ENCODE measurements around the gene KCNK18.

DNA sequence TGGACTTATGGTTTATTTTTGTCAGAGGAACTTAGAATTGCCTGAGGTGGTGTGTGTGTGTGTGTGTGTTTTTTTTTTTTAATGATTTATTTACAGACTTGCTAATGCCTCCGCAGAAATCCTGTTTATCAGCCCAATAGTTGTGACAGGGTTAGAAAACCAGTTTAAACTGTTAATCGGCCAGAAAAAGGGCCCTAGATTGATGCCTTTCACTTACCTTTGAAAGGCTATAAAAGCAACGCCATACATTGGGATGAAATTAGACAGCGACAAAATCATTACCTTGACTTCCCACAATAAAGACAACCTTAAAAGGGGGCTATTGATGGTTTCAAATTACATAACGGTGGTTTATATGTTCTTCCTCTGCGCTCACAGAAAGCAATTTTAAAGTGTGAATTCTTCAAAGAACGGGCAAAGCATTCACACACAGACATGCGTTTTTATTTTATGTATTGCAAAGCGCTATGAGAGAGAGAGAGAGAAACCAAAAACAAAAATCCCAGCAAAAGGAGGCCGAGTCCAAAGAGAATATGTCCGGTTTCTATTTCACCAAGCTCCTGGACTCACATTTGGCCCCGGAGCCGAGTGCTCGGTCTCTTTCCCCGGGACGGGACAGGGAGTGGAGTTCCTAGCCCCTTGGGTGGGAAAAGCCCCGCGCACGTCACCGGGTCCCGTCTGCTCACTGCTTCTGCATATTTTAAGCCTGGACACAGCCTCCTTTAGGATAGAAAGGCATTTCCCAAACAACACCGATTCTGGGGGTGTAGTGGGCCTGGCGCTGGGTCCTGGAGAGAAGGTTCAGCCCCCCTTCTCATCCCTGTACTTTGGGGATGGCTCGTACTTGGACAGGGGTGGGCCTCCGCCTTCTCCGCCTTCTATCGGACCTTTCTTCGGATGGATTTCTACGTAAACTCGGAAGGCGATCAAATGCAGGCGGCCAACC, 32.4 kb upstream of the KCNK18 start:
- TF ChIP-seq, protein P1, sequence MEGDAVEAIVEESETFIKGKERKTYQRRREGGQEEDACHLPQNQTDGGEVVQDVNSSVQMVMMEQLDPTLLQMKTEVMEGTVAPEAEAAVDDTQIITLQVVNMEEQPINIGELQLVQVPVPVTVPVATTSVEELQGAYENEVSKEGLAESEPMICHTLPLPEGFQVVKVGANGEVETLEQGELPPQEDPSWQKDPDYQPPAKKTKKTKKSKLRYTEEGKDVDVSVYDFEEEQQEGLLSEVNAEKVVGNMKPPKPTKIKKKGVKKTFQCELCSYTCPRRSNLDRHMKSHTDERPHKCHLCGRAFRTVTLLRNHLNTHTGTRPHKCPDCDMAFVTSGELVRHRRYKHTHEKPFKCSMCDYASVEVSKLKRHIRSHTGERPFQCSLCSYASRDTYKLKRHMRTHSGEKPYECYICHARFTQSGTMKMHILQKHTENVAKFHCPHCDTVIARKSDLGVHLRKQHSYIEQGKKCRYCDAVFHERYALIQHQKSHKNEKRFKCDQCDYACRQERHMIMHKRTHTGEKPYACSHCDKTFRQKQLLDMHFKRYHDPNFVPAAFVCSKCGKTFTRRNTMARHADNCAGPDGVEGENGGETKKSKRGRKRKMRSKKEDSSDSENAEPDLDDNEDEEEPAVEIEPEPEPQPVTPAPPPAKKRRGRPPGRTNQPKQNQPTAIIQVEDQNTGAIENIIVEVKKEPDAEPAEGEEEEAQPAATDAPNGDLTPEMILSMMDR (IDR thresholded peaks at IDR 0.05; ENCODE audit: borderline replicate concordance, extremely low read depth, low read length, poor library complexity, severe bottlenecking), result no peak
- TF ChIP-seq EZH2 (IDR thresholded peaks at IDR 0.05; ENCODE audit: borderline replicate concordance, low read depth, low read length, severe bottlenecking), result no peak
